B cell (primary cell): ENCODE results near the gene ATP5F1B. TPM values are rescaled to one million over a fixed set of nuclear protein-coding genes. Genes with fewer than 3 reads are reported as not detected.

Source experiments
- ATAC-seq: fragments of 200-7000 bp; cut with Tn5 transposase; one replicate; pipeline ENCODE4 v1.10.0; 2021; ENCODE audit warnings: low read depth, mild to moderate bottlenecking, moderate number of reproducible peaks, moderate library complexity
- CTCF ChIA-PET: fragments of 350-600 bp; sonication (Branson Sonifier 250); formaldehyde crosslinking; loops from one replicate; lab custom pipeline; 2021; ENCODE audit warnings: antibody characterized with exemption, inconsistent platforms; lab: Charles Lee
- POLR2A ChIA-PET: fragments of 350-600 bp; sonication (Branson Sonifier 250); formaldehyde crosslinking; loops from one replicate; lab custom pipeline; 2021; ENCODE audit warnings: antibody characterized with exemption; lab: Charles Lee
- DNase-seq: peaks from one replicate; pipeline ENCODE4 v3.0.0; 2013
- H2AFZ ChIP-seq: 2 replicates; pipeline ENCODE4 v1.6.1; 2012; ENCODE audit warnings: mild to moderate bottlenecking, low read depth, low read length; ENCODE audit not compliant: insufficient read depth, poor library complexity, severe bottlenecking
- H3K27ac ChIP-seq, 2 donors: 1 replicate in 1 of 2; 2 replicates in 1 of 2; pipeline ENCODE4 v1.5.1; 2012 to 2013; ENCODE audit warnings: low read length in 2 of 2, mild to moderate bottlenecking in 2 of 2, moderate library complexity in 1 of 2
- H3K27me3 ChIP-seq, 4 experiments: fragments of 200-600 bp in 1 of 4; sonication (generic) in 1 of 4; replicated peaks in 1 of 4; 1 replicate in 2 of 4; 2 replicates in 2 of 4; pipeline versions ENCODE4 v1.6.1 to v1.7.0; 2013 to 2016; ENCODE audit warnings: low read length in 3 of 4, mild to moderate bottlenecking in 2 of 4, mixed read lengths in 1 of 4, moderate library complexity in 1 of 4; ENCODE audit not compliant: insufficient read depth in 4 of 4, control insufficient read depth in 3 of 4; ENCODE audit errors: control extremely low read depth in 1 of 4
- H3K36me3 ChIP-seq, 2 experiments: replicated peaks in 1 of 2; 1 replicate in 1 of 2; 2 replicates in 1 of 2; pipeline versions ENCODE4 v1.6.1 to v1.7.1; 2013; ENCODE audit warnings: low read length in 1 of 2; ENCODE audit not compliant: insufficient read depth in 2 of 2, control insufficient read depth in 1 of 2; ENCODE audit errors: control extremely low read depth in 1 of 2, extremely low read depth in 1 of 2
- H3K4me1 ChIP-seq, 2 donors: fragments of 200-600 bp in 1 of 2; sonication (generic) in 1 of 2; 1 replicate in 1 of 2; 2 replicates in 1 of 2; pipeline versions ENCODE4 v1.5.1 to v1.6.1; 2013 to 2017; ENCODE audit warnings: low read length in 2 of 2; ENCODE audit not compliant: control insufficient read depth in 2 of 2, insufficient read depth in 2 of 2
- H3K4me2 ChIP-seq: replicated peaks from 2 replicates; pipeline ENCODE3; 2012; ENCODE audit warnings: mild to moderate bottlenecking, low read depth, low read length; ENCODE audit not compliant: poor library complexity, severe bottlenecking
- H3K4me3 ChIP-seq, 5 experiments: fragments of 200-600 bp in 1 of 5; sonication (generic) in 1 of 5; 1 replicate in 3 of 5; 2 replicates in 2 of 5; pipeline versions ENCODE4 v1.5.1 to v1.7.0; 2011 to 2016; ENCODE audit warnings: low read length in 4 of 5, mild to moderate bottlenecking in 4 of 5, low read depth in 2 of 5, control low read depth in 1 of 5, moderate library complexity in 1 of 5; ENCODE audit not compliant: insufficient read depth in 1 of 5; ENCODE audit errors: control extremely low read depth in 1 of 5, extremely low read depth in 1 of 5
- H3K79me2 ChIP-seq: fragments of 200-600 bp; sonication (generic); one replicate; pipeline ENCODE4 v1.6.0; 2016; ENCODE audit warnings: low read length; ENCODE audit not compliant: control insufficient read depth, insufficient read depth
- H3K9ac ChIP-seq: fragments of 200-600 bp; sonication (generic); 2 replicates; pipeline ENCODE4 v1.6.1; 2017; ENCODE audit warnings: mild to moderate bottlenecking, low read length, moderate library complexity
- H3K9me3 ChIP-seq, 3 donors: one replicate each; pipeline versions ENCODE4 v1.6.1 to v1.7.1; 2013; ENCODE audit warnings: low read length in 2 of 3; ENCODE audit not compliant: control insufficient read depth in 2 of 3, insufficient read depth in 1 of 3; ENCODE audit errors: control extremely low read depth in 1 of 3
- H4K20me1 ChIP-seq: 2 replicates; pipeline ENCODE4 v1.6.0; 2012; ENCODE audit warnings: mild to moderate bottlenecking, low read length; ENCODE audit not compliant: insufficient read depth, control insufficient read depth, poor library complexity, severe bottlenecking
- H3K27ac Mint-ChIP-seq: one replicate; pipeline ENCODE4 v1.8.0; 2021; ENCODE audit warnings: mixed read lengths
- H3K27me3 Mint-ChIP-seq: one replicate; pipeline ENCODE4 v1.8.0; 2021; ENCODE audit warnings: mixed read lengths
- H3K4me1 Mint-ChIP-seq: one replicate; pipeline ENCODE4 v1.8.0; 2021; ENCODE audit warnings: mixed read lengths
- H3K4me3 Mint-ChIP-seq: one replicate; pipeline ENCODE4 v1.8.0; 2021; ENCODE audit warnings: mixed read lengths
- H3K9me3 Mint-ChIP-seq: one replicate; pipeline ENCODE4 v1.8.0; 2022; ENCODE audit warnings: mixed read lengths; ENCODE audit not compliant: insufficient read depth
- CTCF ChIP-seq: fragments of 200-600 bp; IDR thresholded peaks from one replicate; pipeline ENCODE4 v1.8.0; 2022; ENCODE audit warnings: antibody characterized with exemption, mild to moderate bottlenecking
- EZH2 ChIP-seq: IDR thresholded peaks from 2 replicates; pipeline ENCODE4 v1.6.1; 2012; ENCODE audit warnings: borderline replicate concordance, low read depth, mild to moderate bottlenecking, moderate library complexity, low read length; ENCODE audit not compliant: insufficient read depth, poor library complexity, severe bottlenecking
- WGBS: methylation state at CpG from one replicate; pipeline ENCODE4 v1.1.5; 2013; ENCODE audit warnings: missing lambda C conversion rate; ENCODE audit not compliant: insufficient coverage; 5-methylcytosine and 5-hydroxymethylcytosine counted together
- intact Hi-C: fragments of 100-400 bp; cut with micrococcal nuclease; formaldehyde crosslinking; loops from one replicate; pipeline ENCODE4 v1.10.0; 2022
- polyA plus RNA-seq: library from polyadenylated mRNA; depleted of rRNA; stranded (reverse); fragments of >200 nt; gene quantifications from 2 replicates; pipeline ENCODE4 v1.2.3, GENCODE V29; 2012
- total RNA-seq, 2 donors: library from RNA; stranded (reverse); fragments of 120-200 nt in 1 of 2; gene quantifications; 1 replicate in 1 of 2; 2 replicates in 1 of 2; pipeline versions ENCODE4 v1.2.3 to v1.2.4, GENCODE V29; 2013 to 2022

The ATP5F1B gene
- total and polyA plus RNA-seq, 2 donors (not counting 1 experiment from before 2014, with no cell fraction given): 217 to 378 TPM

- Histone ChIP-seq H3K4me2 (no peak overlapping the region), H4K20me1 (peaks cover 11% of the 10 kb centered on the region), H3K9me3 (no peaks in the 10 kb centered on the region), H2AFZ (no peak overlapping the region), H3K4me3 (no peak overlapping the region), H3K4me1 (no peaks in the 10 kb centered on the region), H3K27me3 (no peaks in the 10 kb centered on the region), H3K9ac (no peak overlapping the region), H3K36me3 (peaks cover 4 to 30% of the 10 kb centered on the region in 2 experiments), H3K79me2 (no peaks in the 10 kb centered on the region), H3K27ac (no peak overlapping the region)
- H3K4me3 Mint-ChIP-seq: no peak overlapping the region
- POLR2A ChIA-PET: interaction anchor here (1.0 kb wide), 1 partner anchor 42 kb away, joined by 3 read pairs; no protein-coding TSS in a partner anchor
- peaks cover 3% of the 10 kb centered on the region for H3K4me1 Mint-ChIP-seq
- ATAC-seq (peak; percentile 82), DNase-seq (peak; percentile 68)
- CTCF ChIA-PET: interaction anchor here (0.7 to 4.0 kb wide), 7 partner anchors 20 to 80 kb away, joined by 3 to 22 read pairs (median 6); partner anchors contain the start of gene RBMS2
- H3K27me3 Mint-ChIP-seq: no peaks in the 10 kb centered on the region
- 69% methylated on average over 6 of the region's 8 CpGs for WGBS
- TF ChIP-seq EZH2 (no peak), CTCF (peak; percentile 86)
- no peak overlapping the region for H3K27ac Mint-ChIP-seq
- H3K9me3 Mint-ChIP-seq: no peaks in the 10 kb centered on the region
- intact Hi-C loops: loop anchor here (1.0 to 5.0 kb wide), 2 partner anchors 33 to 81 kb away; no protein-coding TSS in a partner anchor
Measured at GRCh38 chr12:56593909-56594621, 51.7 kb downstream of the ATP5F1B start.

- Histone ChIP-seq H3K9ac (no peak overlapping the region), H3K4me3 (no peak overlapping the region), H3K4me1 (no peaks in the 10 kb centered on the region), H3K9me3 (no peaks in the 10 kb centered on the region), H3K27ac (no peak overlapping the region), H4K20me1 (peaks cover 4% of the 10 kb centered on the region), H3K79me2 (no peaks in the 10 kb centered on the region), H3K4me2 (no peak overlapping the region), H2AFZ (no peak overlapping the region), H3K27me3 (no peaks in the 10 kb centered on the region), H3K36me3 (peaks cover 0 to 11% of the 10 kb centered on the region in 2 experiments)
- H3K9me3 Mint-ChIP-seq: no peaks in the 10 kb centered on the region
- POLR2A ChIA-PET: no interaction called here
- H3K27ac Mint-ChIP-seq: no peak overlapping the region
- TF ChIP-seq CTCF (no peak), EZH2 (no peak)
- no peaks in the 10 kb centered on the region for H3K27me3 Mint-ChIP-seq
- H3K4me3 Mint-ChIP-seq: no peak overlapping the region
- CTCF ChIA-PET: interaction anchor here (0.6 to 3.0 kb wide), 5 partner anchors 11 to 716 kb away, joined by 3 to 16 read pairs (median 6); no protein-coding TSS in a partner anchor
- H3K4me1 Mint-ChIP-seq: peaks cover 3% of the 10 kb centered on the region
- DNase-seq: no peak
- intact Hi-C loops: loop anchor here (5.0 kb wide), 1 partner anchor 35 kb away; no protein-coding TSS in a partner anchor
- ATAC-seq: no peak
Measured at GRCh38 chr12:56591961-56592360, 53.8 kb downstream of the ATP5F1B start.
